ENCODE results near the gene CACNA2D3.

Gene CACNA2D3

GRCh38 chr3:54157860-54158259 lies 35.5 kb downstream of the CACNA2D3 start:
- DNase-seq (ENCODE audit: extremely low spot score), result no peak
- TF ChIP-seq TARDBP (IDR thresholded peaks at IDR 0.05) (no peak), NFRKB (IDR thresholded peaks at IDR 0.05) (no peak), ZNF384 (IDR thresholded peaks at IDR 0.05) (no peak), FOXK2 (IDR thresholded peaks at IDR 0.05) (no peak), LEF1 (IDR thresholded peaks at IDR 0.05; ENCODE audit: borderline replicate concordance) (no peak), PKNOX1 (IDR thresholded peaks at IDR 0.05) (no peak), FOXM1 (IDR thresholded peaks at IDR 0.05; ENCODE audit: borderline replicate concordance) (no peak), SUZ12 (IDR thresholded peaks at IDR 0.05) (no peak), FOXA1 (IDR thresholded peaks at IDR 0.05) (no peak)
- POLR2A ChIA-PET, result no interaction called here
- CTCF ChIA-PET, result interaction anchor here (0.6 kb wide), 1 partner anchor 55 kb away, joined by 3 read pairs; no protein-coding TSS in a partner anchor

- TF ChIP-seq L3MBTL2 (conservative IDR thresholded peaks at IDR 0.05) (no peak), ELF4 (IDR thresholded peaks at IDR 0.05) (no peak), BHLHE40 (IDR thresholded peaks at IDR 0.05; ENCODE audit: borderline replicate concordance) (no peak), LEF1 (IDR thresholded peaks at IDR 0.05; ENCODE audit: borderline replicate concordance) (no peak), SUZ12 (IDR thresholded peaks at IDR 0.05) (no peak), TARDBP (IDR thresholded peaks at IDR 0.05) (no peak), FOXK2 (IDR thresholded peaks at IDR 0.05) (no peak), SP1 (IDR thresholded peaks at IDR 0.05) (no peak), ZNF384 (IDR thresholded peaks at IDR 0.05) (no peak), ARNT (IDR thresholded peaks at IDR 0.05) (no peak), FOXM1 (IDR thresholded peaks at IDR 0.05; ENCODE audit: borderline replicate concordance) (no peak), PKNOX1 (IDR thresholded peaks at IDR 0.05) (no peak), CTBP1 (IDR thresholded peaks at IDR 0.05; ENCODE audit: borderline replicate concordance) (no peak), FOXA1 (IDR thresholded peaks at IDR 0.05) (no peak), HDGF (IDR thresholded peaks at IDR 0.05; ENCODE audit: borderline replicate concordance) (no peak), NFRKB (IDR thresholded peaks at IDR 0.05) (no peak)
- CTCF ChIA-PET, result no interaction called here
- DNase-seq (ENCODE audit: extremely low spot score), result no peak
- POLR2A ChIA-PET, result no interaction called here
These were observed 37.6 kb downstream of the CACNA2D3 start for GRCh38 chr3:54159917-54160316.

- DNase-seq (ENCODE audit: extremely low spot score), result no peak
- ChIA-PET POLR2A (no interaction called here), CTCF (no interaction called here)
- TF ChIP-seq PKNOX1 (IDR thresholded peaks at IDR 0.05), result no peak
- TF ChIP-seq BHLHE40 (IDR thresholded peaks at IDR 0.05; ENCODE audit: borderline replicate concordance), result no peak
- no peak for TF ChIP-seq FOXA1 (IDR thresholded peaks at IDR 0.05)
- no peak for TF ChIP-seq SUZ12 (IDR thresholded peaks at IDR 0.05)
- TF ChIP-seq LEF1 (IDR thresholded peaks at IDR 0.05; ENCODE audit: borderline replicate concordance), result no peak
- TF ChIP-seq SP1 (IDR thresholded peaks at IDR 0.05), result no peak
- TF ChIP-seq NFRKB (IDR thresholded peaks at IDR 0.05), result no peak
- no peak for TF ChIP-seq L3MBTL2 (conservative IDR thresholded peaks at IDR 0.05)
- no peak for TF ChIP-seq ZNF384 (IDR thresholded peaks at IDR 0.05)
- TF ChIP-seq CTBP1 (IDR thresholded peaks at IDR 0.05; ENCODE audit: borderline replicate concordance), result no peak
- TF ChIP-seq FOXK2 (IDR thresholded peaks at IDR 0.05), result no peak
- TF ChIP-seq HDGF (IDR thresholded peaks at IDR 0.05; ENCODE audit: borderline replicate concordance), result no peak
- TF ChIP-seq FOXM1 (IDR thresholded peaks at IDR 0.05; ENCODE audit: borderline replicate concordance), result no peak
- no peak for TF ChIP-seq ELF4 (IDR thresholded peaks at IDR 0.05)
- TF ChIP-seq ARNT (IDR thresholded peaks at IDR 0.05), result no peak
- no peak for TF ChIP-seq TARDBP (IDR thresholded peaks at IDR 0.05)
These were observed 41.1 kb downstream of the CACNA2D3 start for GRCh38 chr3:54163441-54163840.

GRCh38 chr3:54164192-54164975 lies 42.0 kb downstream of the CACNA2D3 start:
- DNase-seq (ENCODE audit: extremely low spot score), result no peak
- no peak for TF ChIP-seq ZNF384 (IDR thresholded peaks at IDR 0.05)
- TF ChIP-seq CTBP1 (IDR thresholded peaks at IDR 0.05; ENCODE audit: borderline replicate concordance), result no peak
- no peak for TF ChIP-seq LEF1 (IDR thresholded peaks at IDR 0.05; ENCODE audit: borderline replicate concordance)
- no peak for TF ChIP-seq L3MBTL2 (conservative IDR thresholded peaks at IDR 0.05)
- TF ChIP-seq ARNT (IDR thresholded peaks at IDR 0.05), result no peak
- TF ChIP-seq NFRKB (IDR thresholded peaks at IDR 0.05), result no peak
- TF ChIP-seq FOXA1 (IDR thresholded peaks at IDR 0.05), result no peak
- TF ChIP-seq BHLHE40 (IDR thresholded peaks at IDR 0.05; ENCODE audit: borderline replicate concordance), result no peak
- TF ChIP-seq FOXK2 (IDR thresholded peaks at IDR 0.05), result no peak
- TF ChIP-seq HDGF (IDR thresholded peaks at IDR 0.05; ENCODE audit: borderline replicate concordance), result no peak
- no peak for TF ChIP-seq ELF4 (IDR thresholded peaks at IDR 0.05)
- TF ChIP-seq TARDBP (IDR thresholded peaks at IDR 0.05), result no peak
- no peak for TF ChIP-seq SUZ12 (IDR thresholded peaks at IDR 0.05)
- no peak for TF ChIP-seq SP1 (IDR thresholded peaks at IDR 0.05)
- TF ChIP-seq FOXM1 (IDR thresholded peaks at IDR 0.05; ENCODE audit: borderline replicate concordance), result no peak
- TF ChIP-seq PKNOX1 (IDR thresholded peaks at IDR 0.05), result no peak
- CTCF ChIA-PET, result interaction anchor here (1.2 kb wide), 1 partner anchor 12 kb away, joined by 4 read pairs; no protein-coding TSS in a partner anchor
- POLR2A ChIA-PET, result no interaction called here

- no peak for DNase-seq (ENCODE audit: extremely low spot score)
- CTCF ChIA-PET, result no interaction called here
- TF ChIP-seq LEF1 (IDR thresholded peaks at IDR 0.05; ENCODE audit: borderline replicate concordance) (no peak), ZNF384 (IDR thresholded peaks at IDR 0.05) (no peak), HDGF (IDR thresholded peaks at IDR 0.05; ENCODE audit: borderline replicate concordance) (no peak), SP1 (IDR thresholded peaks at IDR 0.05) (no peak), FOXM1 (IDR thresholded peaks at IDR 0.05; ENCODE audit: borderline replicate concordance) (no peak), SUZ12 (IDR thresholded peaks at IDR 0.05) (no peak), ELF4 (IDR thresholded peaks at IDR 0.05) (no peak), TARDBP (IDR thresholded peaks at IDR 0.05) (no peak), ARNT (IDR thresholded peaks at IDR 0.05) (no peak), BHLHE40 (IDR thresholded peaks at IDR 0.05; ENCODE audit: borderline replicate concordance) (no peak), CTBP1 (IDR thresholded peaks at IDR 0.05; ENCODE audit: borderline replicate concordance) (no peak), PKNOX1 (IDR thresholded peaks at IDR 0.05) (no peak), FOXA1 (IDR thresholded peaks at IDR 0.05) (no peak), NFRKB (IDR thresholded peaks at IDR 0.05) (no peak), FOXK2 (IDR thresholded peaks at IDR 0.05) (no peak), L3MBTL2 (conservative IDR thresholded peaks at IDR 0.05) (no peak)
- POLR2A ChIA-PET, result no interaction called here
These were observed 43.5 kb downstream of the CACNA2D3 start for GRCh38 chr3:54165865-54166264.

Measured in HEK293T (cell line).